Astrocyte (in vitro differentiated cells and primary cell): Measurements from ENCODE around the gene GNG12. TPM values are rescaled to one million over a fixed set of nuclear protein-coding genes. Genes with fewer than 3 reads are reported as not detected.

Experiments used
- DNase-seq: peaks from one replicate; pipeline ENCODE4 v3.0.0-alpha.2; 2010; ENCODE audit warnings: low read depth
- FAIRE-seq: peaks from 2 replicates; lab custom pipeline; 2011; peaks lifted over from hg19 to GRCh38; lab: Jason Lieb, UNC
- H2AFZ ChIP-seq: 2 replicates; pipeline ENCODE4 v1.6.0; 2012; ENCODE audit warnings: low read depth, low read length, inconsistent platforms
- H3K27ac ChIP-seq: 2 replicates; pipeline ENCODE4 v1.5.1; 2011; ENCODE audit warnings: low read depth, low read length, inconsistent platforms
- H3K27me3 ChIP-seq: 2 replicates; pipeline ENCODE4 v1.6.0; 2011; ENCODE audit warnings: low read length, inconsistent platforms; ENCODE audit not compliant: insufficient read depth
- H3K36me3 ChIP-seq: 2 replicates; pipeline ENCODE4 v1.5.1; 2011; ENCODE audit warnings: low read length, inconsistent platforms; ENCODE audit not compliant: insufficient read depth
- H3K4me1 ChIP-seq: 2 replicates; pipeline ENCODE4 v1.5.1; 2011; ENCODE audit warnings: low read length, inconsistent platforms; ENCODE audit not compliant: insufficient read depth
- H3K4me2 ChIP-seq: 2 replicates; pipeline ENCODE4 v1.6.0; 2012; ENCODE audit warnings: low read length, inconsistent platforms
- H3K4me3 ChIP-seq: 2 replicates; pipeline ENCODE4 v1.5.1; 2011; ENCODE audit warnings: low read depth, mild to moderate bottlenecking, low read length, inconsistent platforms; ENCODE audit not compliant: insufficient read depth
- H3K79me2 ChIP-seq: 2 replicates; pipeline ENCODE4 v1.6.0; 2012; ENCODE audit warnings: mild to moderate bottlenecking, low read length, inconsistent platforms; ENCODE audit not compliant: insufficient read depth
- H3K9ac ChIP-seq: 2 replicates; pipeline ENCODE4 v1.6.0; 2012; ENCODE audit warnings: mild to moderate bottlenecking, low read length, inconsistent platforms
- H3K9me3 ChIP-seq: 2 replicates; pipeline ENCODE4 v1.5.1; 2012; ENCODE audit warnings: low read depth, mild to moderate bottlenecking, low read length, inconsistent platforms; ENCODE audit not compliant: insufficient read depth
- H4K20me1 ChIP-seq: 2 replicates; pipeline ENCODE4 v1.6.0; 2012; ENCODE audit warnings: low read length, inconsistent platforms; ENCODE audit not compliant: insufficient read depth
- H3K27ac Mint-ChIP-seq: one replicate; pipeline ENCODE4 v1.8.0; 2021; ENCODE audit warnings: mild to moderate bottlenecking, mixed read lengths; ENCODE audit not compliant: unreplicated experiment
- H3K27me3 Mint-ChIP-seq: one replicate; pipeline ENCODE4 v1.8.0; 2021; ENCODE audit warnings: low read depth, mixed read lengths; ENCODE audit not compliant: unreplicated experiment
- H3K36me3 Mint-ChIP-seq: one replicate; pipeline ENCODE4 v1.8.0; 2021; ENCODE audit warnings: low read depth, mixed read lengths; ENCODE audit not compliant: unreplicated experiment
- H3K4me1 Mint-ChIP-seq: one replicate; pipeline ENCODE4 v1.8.0; 2021; ENCODE audit warnings: low read depth, mixed read lengths; ENCODE audit not compliant: unreplicated experiment
- H3K4me3 Mint-ChIP-seq: one replicate; pipeline ENCODE4 v1.8.0; 2021; ENCODE audit warnings: mild to moderate bottlenecking, moderate library complexity, mixed read lengths; ENCODE audit not compliant: unreplicated experiment
- H3K9me3 Mint-ChIP-seq: one replicate; pipeline ENCODE4 v1.8.0; 2021; ENCODE audit warnings: mild to moderate bottlenecking, mixed read lengths; ENCODE audit not compliant: unreplicated experiment
- EZH2 ChIP-seq: IDR thresholded peaks from 2 replicates; pipeline ENCODE4 v1.6.1; 2012; ENCODE audit warnings: mild to moderate bottlenecking, low read length, inconsistent platforms; ENCODE audit not compliant: insufficient read depth
- total RNA-seq: library from RNA; stranded (reverse); gene quantifications from 2 replicates; pipeline ENCODE4 v1.2.1, GENCODE V29; 2021
- TF ChIP-seq, protein P1 (sequence below): IDR thresholded peaks from 2 replicates; pipeline ENCODE4 v1.5.1; 2011; ENCODE audit warnings: low read depth, mild to moderate bottlenecking, inconsistent platforms, low read length, moderate library complexity; ENCODE audit not compliant: insufficient read depth

GNG12 gene
- total RNA-seq, 1 donor from 2014 or later, result 101 TPM

DNA sequence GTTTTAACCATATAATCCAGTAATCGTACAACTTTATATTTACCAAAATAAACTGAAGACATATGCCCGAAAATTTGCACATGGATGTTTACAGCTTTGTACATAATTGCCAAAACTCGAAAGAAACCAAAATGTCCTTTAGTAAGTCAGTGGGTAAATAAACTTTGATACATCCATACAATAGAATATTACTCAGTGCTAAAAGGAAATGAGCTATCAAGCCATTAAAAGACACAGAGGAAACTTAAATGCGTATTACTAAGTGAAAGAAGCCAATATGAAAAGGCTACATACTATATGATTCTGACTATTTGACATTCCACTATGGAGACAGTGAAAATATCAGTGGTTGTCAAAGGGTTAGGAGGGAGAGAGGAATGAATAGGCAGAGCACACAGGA is 23.4 kb downstream of the GNG12 start:
- Histone ChIP-seq H3K27ac (no peak overlapping the region), H4K20me1 (peaks cover 92% of the 10 kb centered on the region), H3K9ac (no peak overlapping the region), H3K9me3 (no peaks in the 10 kb centered on the region), H3K4me2 (no peak overlapping the region), H3K36me3 (peaks cover 3% of the 10 kb centered on the region), H3K79me2 (peaks cover 100% of the 10 kb centered on the region), H3K27me3 (no peaks in the 10 kb centered on the region), H3K4me1 (peaks cover 3% of the 10 kb centered on the region), H2AFZ (no peak overlapping the region), H3K4me3 (no peak overlapping the region)
- Mint-ChIP-seq H3K9me3 (peaks cover 2% of the 10 kb centered on the region), H3K36me3 (peaks cover 6% of the 10 kb centered on the region), H3K27ac (no peak overlapping the region), H3K4me1 (peaks cover 31% of the 10 kb centered on the region), H3K4me3 (no peak overlapping the region), H3K27me3 (no peaks in the 10 kb centered on the region)
- no peak for FAIRE-seq
- TF ChIP-seq, protein P1, sequence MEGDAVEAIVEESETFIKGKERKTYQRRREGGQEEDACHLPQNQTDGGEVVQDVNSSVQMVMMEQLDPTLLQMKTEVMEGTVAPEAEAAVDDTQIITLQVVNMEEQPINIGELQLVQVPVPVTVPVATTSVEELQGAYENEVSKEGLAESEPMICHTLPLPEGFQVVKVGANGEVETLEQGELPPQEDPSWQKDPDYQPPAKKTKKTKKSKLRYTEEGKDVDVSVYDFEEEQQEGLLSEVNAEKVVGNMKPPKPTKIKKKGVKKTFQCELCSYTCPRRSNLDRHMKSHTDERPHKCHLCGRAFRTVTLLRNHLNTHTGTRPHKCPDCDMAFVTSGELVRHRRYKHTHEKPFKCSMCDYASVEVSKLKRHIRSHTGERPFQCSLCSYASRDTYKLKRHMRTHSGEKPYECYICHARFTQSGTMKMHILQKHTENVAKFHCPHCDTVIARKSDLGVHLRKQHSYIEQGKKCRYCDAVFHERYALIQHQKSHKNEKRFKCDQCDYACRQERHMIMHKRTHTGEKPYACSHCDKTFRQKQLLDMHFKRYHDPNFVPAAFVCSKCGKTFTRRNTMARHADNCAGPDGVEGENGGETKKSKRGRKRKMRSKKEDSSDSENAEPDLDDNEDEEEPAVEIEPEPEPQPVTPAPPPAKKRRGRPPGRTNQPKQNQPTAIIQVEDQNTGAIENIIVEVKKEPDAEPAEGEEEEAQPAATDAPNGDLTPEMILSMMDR, result no peak
- TF ChIP-seq EZH2, result no peak
- DNase-seq, result no peak

DNA sequence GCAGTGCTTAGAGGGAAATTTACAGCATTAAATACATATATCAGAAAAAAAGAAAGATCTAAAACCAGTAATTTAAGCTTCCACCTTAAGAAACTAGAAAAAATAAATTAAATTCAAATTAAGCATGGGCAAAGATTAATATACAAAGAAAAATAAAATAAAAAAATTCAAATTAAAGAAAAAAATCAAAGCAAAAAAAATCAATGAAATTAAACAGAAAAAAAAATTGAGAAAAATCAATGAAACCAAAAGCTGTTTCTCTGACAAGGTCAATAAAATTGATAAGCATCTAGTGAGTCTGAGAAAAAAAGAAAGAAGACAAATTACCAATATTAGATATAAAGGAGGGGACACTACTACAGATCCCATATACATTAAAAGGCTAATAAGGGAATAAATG is 26.0 kb downstream of the GNG12 start:
- Mint-ChIP-seq H3K4me3 (no peak overlapping the region), H3K27ac (no peak overlapping the region), H3K9me3 (peaks cover 3% of the 10 kb centered on the region), H3K36me3 (peaks cover 4% of the 10 kb centered on the region), H3K27me3 (no peaks in the 10 kb centered on the region), H3K4me1 (peaks cover 36% of the 10 kb centered on the region)
- FAIRE-seq (no peak), DNase-seq (no peak)
- Histone ChIP-seq H3K9me3 (no peaks in the 10 kb centered on the region), H3K4me1 (peaks cover 18% of the 10 kb centered on the region), H4K20me1 (peaks cover 90% of the 10 kb centered on the region), H3K79me2 (peaks cover 100% of the 10 kb centered on the region), H3K9ac (no peak overlapping the region), H2AFZ (no peak overlapping the region), H3K27ac (no peak overlapping the region), H3K27me3 (no peaks in the 10 kb centered on the region), H3K4me2 (no peak overlapping the region), H3K4me3 (no peak overlapping the region), H3K36me3 (no peaks in the 10 kb centered on the region)
- no peak for TF ChIP-seq EZH2
- TF ChIP-seq, protein P1, result no peak

DNA sequence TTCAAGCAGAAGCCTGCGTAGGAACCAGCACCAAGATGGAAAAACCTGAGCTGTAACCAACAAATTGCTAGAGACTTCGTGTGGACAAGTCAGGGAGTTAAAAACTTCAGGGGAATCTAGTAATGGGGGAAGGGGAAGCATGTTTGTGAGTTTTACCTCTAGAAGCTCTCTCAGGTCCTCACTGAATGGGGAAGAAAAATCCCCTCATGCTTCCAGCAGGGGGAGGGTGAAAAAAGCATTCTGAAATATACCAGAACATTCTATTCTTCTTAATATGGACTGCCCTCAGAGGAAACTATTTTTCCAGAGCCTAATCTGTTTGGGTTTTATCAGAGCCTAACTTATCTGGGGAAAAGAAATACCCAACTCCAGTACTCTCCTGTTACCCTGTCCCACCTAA is 28.6 kb downstream of the GNG12 start:
- Histone ChIP-seq H3K36me3 (no peaks in the 10 kb centered on the region), H2AFZ (no peak overlapping the region), H3K4me3 (no peak overlapping the region), H3K4me1 (peaks cover 27% of the 10 kb centered on the region), H4K20me1 (peaks cover 85% of the 10 kb centered on the region), H3K9ac (no peak overlapping the region), H3K4me2 (no peak overlapping the region), H3K27me3 (no peaks in the 10 kb centered on the region), H3K9me3 (no peaks in the 10 kb centered on the region), H3K79me2 (peaks cover 100% of the 10 kb centered on the region), H3K27ac (no peak overlapping the region)
- DNase-seq (no peak), FAIRE-seq (no peak)
- Mint-ChIP-seq H3K4me1 (peaks cover 39% of the 10 kb centered on the region), H3K27ac (peak overlapping the region; percentile 15), H3K9me3 (peaks cover 3% of the 10 kb centered on the region), H3K27me3 (no peaks in the 10 kb centered on the region), H3K4me3 (peak overlapping the region; percentile 27), H3K36me3 (peaks cover 10% of the 10 kb centered on the region)
- TF ChIP-seq EZH2, result no peak
- TF ChIP-seq, protein P1, result no peak
